ENCODE results near the gene MCRIP1. TPM values are rescaled to one million over a fixed set of nuclear protein-coding genes. Genes with fewer than 3 reads are reported as not detected.
A peak's percentile ranks its signal among the peaks of the same experiment; 100 is the strongest.

MCRIP1 gene
- total and polyA plus RNA-seq, 9 of the 15 experiments (the other 6 are each of a cell fraction or from before 2014, with no cell fraction given) = 0.39 to 35.8 (median 9.7) TPM

- TF ChIP-seq ZNF239 (CRISPR knock-in tag; IDR thresholded peaks at IDR 0.05) (no peak), CREB1 (IDR thresholded peaks at IDR 0.05) (no peak), CREB1 (CRISPR knock-in tag; IDR thresholded peaks at IDR 0.05) (no peak), ZNF644 (tag; IDR thresholded peaks at IDR 0.05; ENCODE audit: low read depth) (no peak), DLX4 (CRISPR knock-in tag; IDR thresholded peaks at IDR 0.05) (no peak), POLR2A (conservative IDR thresholded peaks at IDR 0.05) (0 out of 2 replicates have a peak, but pooled peaks have one; percentile 17), ELF2 (CRISPR knock-in tag; IDR thresholded peaks at IDR 0.05) (no peak), SNIP1 (IDR thresholded peaks at IDR 0.05; ENCODE audit: low read depth) (no peak), ZNF584 (CRISPR knock-in tag; IDR thresholded peaks at IDR 0.05; ENCODE audit: low read depth) (no peak), RBFOX2 (IDR thresholded peaks at IDR 0.05; ENCODE audit: low read depth, low read length) (peak; percentile 75), ZNF583 (CRISPR knock-in tag; IDR thresholded peaks at IDR 0.05) (no peak), THAP7 (CRISPR knock-in tag; IDR thresholded peaks at IDR 0.05) (no peak), CEBPZ (IDR thresholded peaks at IDR 0.05; ENCODE audit: borderline replicate concordance, low read depth, low read length) (no peak), POLR2G (IDR thresholded peaks at IDR 0.05; ENCODE audit: low read depth, low read length) (peak; percentile 73), TCFL5 (CRISPR knock-in tag; conservative IDR thresholded peaks at IDR 0.05) (no peak), KDM5B (IDR thresholded peaks at IDR 0.05; ENCODE audit: insufficient replicate concordance, low read depth, low read length) (peak; percentile 25), NR3C1 (CRISPR knock-in tag; IDR thresholded peaks at IDR 0.05) (no peak), PHF20 (IDR thresholded peaks at IDR 0.05; ENCODE audit: partially characterized antibody) (no peak), MYNN (IDR thresholded peaks at IDR 0.05) (no peak), MYNN (CRISPR knock-in tag; IDR thresholded peaks at IDR 0.05) (no peak), ZNF764 (CRISPR knock-in tag; IDR thresholded peaks at IDR 0.05; ENCODE audit: low read depth) (no peak), CTCF (IDR thresholded peaks at IDR 0.05 in 2 of 3, conservative IDR thresholded peaks at IDR 0.05 in 1 of 3; ENCODE audit: insufficient read depth in 2 of 3, low read depth in 1 of 3, low read length in 3 of 3) (peak in 1 of 3 experiments; percentile 10; a peak in 1 of 6 replicates), SP2 (IDR thresholded peaks at IDR 0.05; ENCODE audit: extremely low read depth, low read depth, low read length, poor library complexity, severe bottlenecking) (no peak)
Measured at GRCh38 chr17:81854974-81855774, 22.1 kb upstream of the MCRIP1 start (continued).

Data from K562 (cell line).